ENCODE measurements around the gene FAM184A.

- TF ChIP-seq CTCF (IDR thresholded peaks at IDR 0.05) (no peak), POLR2A (IDR thresholded peaks at IDR 0.05) (no peak), EP300 (IDR thresholded peaks at IDR 0.05; ENCODE audit: low read depth) (no peak), POLR2AphosphoS5 (IDR thresholded peaks at IDR 0.05) (no peak)
Measured at GRCh38 chr6:119126826-119127225, 48.4 kb upstream of the FAM184A start.
